DOHH2 (cell line): ENCODE measurements around the gene YWHAQ.

Experiments
- H3F3A ChIP-seq: fragments of 200-600 bp; sonication (generic), shearing (Covaris generic); 2 replicates; pipeline ENCODE4 v1.6.0; 2016; ENCODE audit warnings: antibody characterized with exemption, mild to moderate bottlenecking; ENCODE audit not compliant: control insufficient read depth, insufficient read depth
- H3K27ac ChIP-seq: fragments of 200-600 bp; sonication (generic); 2 replicates; pipeline ENCODE4 v1.5.1; 2014; ENCODE audit warnings: low read depth, mild to moderate bottlenecking, low read length, moderate library complexity
- H3K27me3 ChIP-seq: fragments of 200-600 bp; sonication (generic); 2 replicates; pipeline ENCODE4 v1.6.1; 2014; ENCODE audit warnings: mild to moderate bottlenecking, low read length, mixed read lengths; ENCODE audit not compliant: control insufficient read depth
- H3K36me3 ChIP-seq: fragments of 200-600 bp; sonication (generic); 2 replicates; pipeline ENCODE4 v1.6.1; 2014; ENCODE audit warnings: mild to moderate bottlenecking, low read length, moderate library complexity, mixed read lengths; ENCODE audit not compliant: control insufficient read depth
- H3K4me1 ChIP-seq: fragments of 200-600 bp; sonication (generic); 2 replicates; pipeline ENCODE4 v1.6.1; 2014; ENCODE audit warnings: mild to moderate bottlenecking, low read length, mixed read lengths; ENCODE audit not compliant: control insufficient read depth
- H3K4me2 ChIP-seq: fragments of 200-600 bp; sonication (generic); 2 replicates; pipeline ENCODE4 v1.6.0; 2014; ENCODE audit warnings: mild to moderate bottlenecking, low read length, moderate library complexity
- H3K4me3 ChIP-seq: fragments of 200-600 bp; sonication (generic); 2 replicates; pipeline ENCODE4 v1.5.1; 2014; ENCODE audit warnings: mild to moderate bottlenecking, low read length, mixed read lengths
- H3K79me2 ChIP-seq: fragments of 200-600 bp; sonication (generic); 2 replicates; pipeline ENCODE4 v1.6.1; 2014; ENCODE audit warnings: mild to moderate bottlenecking, low read length, mixed read lengths; ENCODE audit not compliant: control insufficient read depth
- H3K9me2 ChIP-seq: fragments of 200-600 bp; sonication (generic); replicated peaks from 2 replicates; pipeline ENCODE4 v1.6.1; 2014; ENCODE audit warnings: mild to moderate bottlenecking, low read length, mixed read lengths; ENCODE audit not compliant: control insufficient read depth
- H3K9me3 ChIP-seq: fragments of 200-600 bp; sonication (generic); 2 replicates; pipeline ENCODE4 v1.6.1; 2014; ENCODE audit warnings: antibody characterized with exemption, low read length, mixed read lengths; ENCODE audit not compliant: control insufficient read depth, insufficient read depth
- H4K20me1 ChIP-seq: fragments of 200-600 bp; sonication (generic); 2 replicates; pipeline ENCODE4 v1.6.0; 2014; ENCODE audit warnings: low read depth, mild to moderate bottlenecking, antibody characterized with exemption, low read length, moderate library complexity; ENCODE audit not compliant: control insufficient read depth, insufficient read depth
- EZH2phosphoT487 ChIP-seq: fragments of 200-600 bp; sonication (generic); IDR thresholded peaks from 2 replicates; pipeline ENCODE4 v1.6.1; 2017; ENCODE audit warnings: borderline replicate concordance, mild to moderate bottlenecking, antibody characterized with exemption, low read length, moderate library complexity, mixed read lengths
- TF ChIP-seq, protein P1 (sequence below): fragments of 200-600 bp; sonication (generic); IDR thresholded peaks from one replicate; pipeline ENCODE4 v1.5.1; 2014; ENCODE audit warnings: antibody characterized with exemption, mild to moderate bottlenecking, low read depth, low read length; ENCODE audit not compliant: poor library complexity, severe bottlenecking

The YWHAQ gene

DNA sequence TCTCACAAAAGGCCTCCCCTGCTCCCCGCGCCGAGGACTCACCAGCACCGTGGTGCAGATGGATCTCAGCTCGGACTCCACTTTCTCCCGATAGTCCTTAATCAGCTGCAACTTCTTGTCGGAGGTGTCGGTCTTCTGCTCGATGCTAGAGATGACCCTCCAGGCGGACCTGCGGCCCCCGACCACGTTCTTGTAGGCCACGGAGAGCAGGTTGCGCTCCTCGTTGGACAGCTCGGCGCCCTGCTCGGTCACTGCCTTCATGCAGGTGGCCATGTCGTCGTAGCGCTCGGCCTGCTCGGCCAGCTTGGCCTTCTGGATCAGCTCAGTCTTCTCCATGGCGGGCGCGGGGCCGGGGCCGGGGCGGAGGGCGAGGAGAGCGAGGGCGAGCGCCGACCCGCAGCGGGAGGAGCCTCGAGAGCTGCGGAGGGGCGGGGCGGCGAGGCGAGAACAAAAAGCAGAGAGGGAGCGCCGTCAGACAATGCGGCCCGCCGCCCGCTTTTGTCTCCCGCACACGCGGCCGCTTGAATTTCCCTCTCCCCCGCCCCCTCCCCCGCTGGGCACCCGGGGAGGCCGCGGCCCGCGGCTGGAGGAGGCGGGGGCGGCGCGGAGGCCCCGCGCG lies 571 bp downstream of the YWHAQ start:
- peaks cover 50% of the 10 kb centered on the region for H3K36me3 ChIP-seq
- H3K27ac ChIP-seq: peak overlapping the region; percentile 64
- H3K4me1 ChIP-seq: peaks cover 35% of the 10 kb centered on the region
- H3K79me2 ChIP-seq: peaks cover 52% of the 10 kb centered on the region
- H3K4me3 ChIP-seq: peak overlapping the region; percentile 89
- no peaks in the 10 kb centered on the region for H3K9me3 ChIP-seq
- H3F3A ChIP-seq: no peaks in the 10 kb centered on the region
- H3K9me2 ChIP-seq: no peaks in the 10 kb centered on the region
- H3K27me3 ChIP-seq: peaks cover 23% of the 10 kb centered on the region
- peaks cover 33% of the 10 kb centered on the region for H4K20me1 ChIP-seq
- TF ChIP-seq EZH2phosphoT487: no peak
- TF ChIP-seq, protein P1, sequence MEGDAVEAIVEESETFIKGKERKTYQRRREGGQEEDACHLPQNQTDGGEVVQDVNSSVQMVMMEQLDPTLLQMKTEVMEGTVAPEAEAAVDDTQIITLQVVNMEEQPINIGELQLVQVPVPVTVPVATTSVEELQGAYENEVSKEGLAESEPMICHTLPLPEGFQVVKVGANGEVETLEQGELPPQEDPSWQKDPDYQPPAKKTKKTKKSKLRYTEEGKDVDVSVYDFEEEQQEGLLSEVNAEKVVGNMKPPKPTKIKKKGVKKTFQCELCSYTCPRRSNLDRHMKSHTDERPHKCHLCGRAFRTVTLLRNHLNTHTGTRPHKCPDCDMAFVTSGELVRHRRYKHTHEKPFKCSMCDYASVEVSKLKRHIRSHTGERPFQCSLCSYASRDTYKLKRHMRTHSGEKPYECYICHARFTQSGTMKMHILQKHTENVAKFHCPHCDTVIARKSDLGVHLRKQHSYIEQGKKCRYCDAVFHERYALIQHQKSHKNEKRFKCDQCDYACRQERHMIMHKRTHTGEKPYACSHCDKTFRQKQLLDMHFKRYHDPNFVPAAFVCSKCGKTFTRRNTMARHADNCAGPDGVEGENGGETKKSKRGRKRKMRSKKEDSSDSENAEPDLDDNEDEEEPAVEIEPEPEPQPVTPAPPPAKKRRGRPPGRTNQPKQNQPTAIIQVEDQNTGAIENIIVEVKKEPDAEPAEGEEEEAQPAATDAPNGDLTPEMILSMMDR: no peak
- peak overlapping the region; percentile 89 for H3K4me2 ChIP-seq

DNA sequence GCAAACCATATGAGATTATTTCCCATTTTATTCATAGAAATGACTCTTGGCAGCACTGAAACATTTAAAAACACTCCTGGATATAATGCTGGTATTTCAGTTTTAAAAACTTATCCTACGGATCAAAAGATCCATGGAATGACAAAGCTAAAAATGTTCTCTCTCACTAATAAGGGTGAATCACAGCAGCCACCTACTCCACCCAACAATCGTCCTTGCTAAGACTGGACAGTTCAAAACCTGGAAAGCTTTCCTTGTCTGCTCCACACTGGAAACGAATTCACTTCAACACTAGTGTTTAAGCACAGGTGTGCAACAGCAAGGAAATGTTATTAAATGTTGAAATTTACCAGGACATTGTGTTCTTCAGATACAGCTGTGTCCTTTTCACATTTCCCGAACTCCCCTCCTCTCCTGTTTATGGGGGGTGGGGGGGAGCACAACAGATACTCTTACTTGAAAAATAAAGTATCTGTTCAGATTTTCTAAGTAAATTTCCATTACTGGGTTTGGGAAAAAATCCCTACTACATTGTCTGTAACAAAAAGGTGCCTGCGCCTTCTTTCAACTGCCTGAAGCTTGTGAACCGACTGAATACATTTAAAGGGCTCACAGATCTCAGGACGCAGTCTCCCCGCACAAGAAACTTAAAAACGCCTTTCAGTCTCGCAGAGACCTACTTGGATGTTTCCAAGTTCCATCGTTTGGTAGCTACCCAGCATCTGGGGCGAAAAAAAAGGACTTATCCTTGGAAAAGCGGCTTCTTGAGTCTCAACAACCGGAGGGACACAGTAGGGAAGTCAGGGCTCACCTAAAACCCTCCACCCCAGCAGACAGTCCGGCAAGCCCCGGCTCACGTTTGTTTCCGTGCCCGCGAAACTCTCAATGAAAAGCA lies 1.3 kb downstream of the YWHAQ start:
- no peaks in the 10 kb centered on the region for H3F3A ChIP-seq
- H3K4me3 ChIP-seq: peak overlapping the region; percentile 89
- TF ChIP-seq, protein P1: no peak
- no peak for TF ChIP-seq EZH2phosphoT487
- peaks cover 35% of the 10 kb centered on the region for H3K4me1 ChIP-seq
- H3K36me3 ChIP-seq: peaks cover 54% of the 10 kb centered on the region
- H3K27ac ChIP-seq: peak overlapping the region; percentile 64
- peaks cover 60% of the 10 kb centered on the region for H3K79me2 ChIP-seq
- peaks cover 34% of the 10 kb centered on the region for H4K20me1 ChIP-seq
- no peaks in the 10 kb centered on the region for H3K9me2 ChIP-seq
- no peaks in the 10 kb centered on the region for H3K9me3 ChIP-seq
- peak overlapping the region; percentile 89 for H3K4me2 ChIP-seq
- peaks cover 23% of the 10 kb centered on the region for H3K27me3 ChIP-seq

DNA sequence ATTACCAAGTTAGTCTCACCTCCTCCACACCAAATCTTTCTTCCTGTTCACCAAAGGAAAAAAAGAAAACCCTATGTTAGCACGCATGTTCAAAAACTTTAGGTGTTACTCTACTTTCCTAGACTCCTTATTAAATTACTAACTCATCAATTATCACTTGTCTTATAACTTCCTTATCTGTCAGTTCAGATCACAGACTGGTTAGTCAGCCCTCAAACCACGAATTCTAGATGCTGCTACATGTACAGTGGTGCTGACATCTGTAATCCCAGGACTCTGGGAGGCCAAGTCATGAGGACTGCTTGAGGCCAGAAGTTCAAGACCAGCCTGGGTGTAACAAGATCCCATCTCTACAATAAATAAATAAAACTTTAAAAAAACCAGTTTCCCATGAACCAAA lies 3.5 kb downstream of the YWHAQ start:
- Histone ChIP-seq H3K27ac (no peak overlapping the region), H3K9me3 (no peaks in the 10 kb centered on the region), H4K20me1 (peaks cover 39% of the 10 kb centered on the region), H3K9me2 (no peaks in the 10 kb centered on the region), H3K27me3 (peaks cover 11% of the 10 kb centered on the region), H3K79me2 (peaks cover 82% of the 10 kb centered on the region), H3F3A (no peaks in the 10 kb centered on the region), H3K36me3 (peaks cover 72% of the 10 kb centered on the region), H3K4me2 (peak overlapping the region; percentile 89), H3K4me3 (0 out of 2 replicates have a peak overlapping the region, but pooled peaks have one; percentile 89), H3K4me1 (peaks cover 35% of the 10 kb centered on the region)
- TF ChIP-seq, protein P1: no peak
- TF ChIP-seq EZH2phosphoT487: no peak
